CD4-positive, CD25-positive, alpha-beta regulatory T cell (primary cell): ENCODE data around the gene TIAM2. TPM values are rescaled to one million over a fixed set of nuclear protein-coding genes. Genes with fewer than 3 reads are reported as not detected.

ENCODE experiments used
- ATAC-seq, 2 donors: fragments of 150-1000 bp; cut with Tn5 transposase; one replicate each; pipeline ENCODE4 v1.10.0; 2021; ENCODE audit warnings: low read depth in 2 of 2, moderate number of reproducible peaks in 2 of 2, moderate library complexity in 1 of 2
- DNase-seq, 3 donors: peaks; one replicate each; pipeline versions ENCODE4 v3.0.0 to v3.0.0-alpha.2; 2012 to 2022; ENCODE audit warnings: mixed read lengths in 1 of 3
- H3K27ac ChIP-seq: one replicate; pipeline ENCODE4 v1.7.0; 2013; ENCODE audit warnings: mild to moderate bottlenecking, low read length; ENCODE audit not compliant: insufficient read depth, poor library complexity, severe bottlenecking
- H3K27me3 ChIP-seq: one replicate; pipeline ENCODE4 v1.7.0; 2013; ENCODE audit warnings: low read length; ENCODE audit not compliant: control insufficient read depth, insufficient read depth
- H3K36me3 ChIP-seq: one replicate; pipeline ENCODE4 v1.7.0; 2013; ENCODE audit warnings: mild to moderate bottlenecking, low read length, moderate library complexity; ENCODE audit not compliant: control insufficient read depth, insufficient read depth
- H3K4me1 ChIP-seq: 2 replicates; pipeline ENCODE4 v1.7.0; 2013; ENCODE audit warnings: mild to moderate bottlenecking, low read length; ENCODE audit not compliant: insufficient read depth, control insufficient read depth, poor library complexity, severe bottlenecking
- H3K4me3 ChIP-seq: one replicate; pipeline ENCODE4 v1.7.0; 2013; ENCODE audit warnings: low read depth, mild to moderate bottlenecking, low read length, moderate library complexity
- H3K9me3 ChIP-seq, 2 experiments: 1 replicate in 1 of 2; 2 replicates in 1 of 2; pipeline ENCODE4 v1.7.0; 2013; ENCODE audit warnings: low read length in 2 of 2, mild to moderate bottlenecking in 1 of 2, moderate library complexity in 1 of 2; ENCODE audit not compliant: control insufficient read depth in 2 of 2
- H3K27ac Mint-ChIP-seq, 3 donors: one replicate each; pipeline ENCODE4 v1.8.0; 2020 to 2022; ENCODE audit warnings: mild to moderate bottlenecking in 3 of 3, mixed read lengths in 3 of 3, moderate library complexity in 2 of 3
- H3K27me3 Mint-ChIP-seq: one replicate; pipeline ENCODE4 v1.8.0; 2022; ENCODE audit warnings: mild to moderate bottlenecking, mixed read lengths
- H3K36me3 Mint-ChIP-seq: one replicate; pipeline ENCODE4 v1.8.0; 2020; ENCODE audit warnings: mixed read lengths
- H3K4me1 Mint-ChIP-seq, 4 donors: one replicate each; pipeline ENCODE4 v1.8.0; 2020 to 2022; ENCODE audit warnings: mixed read lengths in 4 of 4, mild to moderate bottlenecking in 1 of 4
- H3K4me3 Mint-ChIP-seq, 4 donors: one replicate each; pipeline ENCODE4 v1.8.0; 2020 to 2022; ENCODE audit warnings: mild to moderate bottlenecking in 4 of 4, mixed read lengths in 4 of 4, moderate library complexity in 3 of 4
- H3K9me3 Mint-ChIP-seq, 7 donors: one replicate each; pipeline ENCODE4 v1.8.0; 2020 to 2022; ENCODE audit warnings: mixed read lengths in 7 of 7, mild to moderate bottlenecking in 3 of 7, moderate library complexity in 2 of 7
- polyA plus RNA-seq, 4 donors: library from polyadenylated mRNA; unstranded; fragments of 300-500 nt; fragmentation: Illumina TruSeq; gene quantifications; one replicate each; pipeline ENCODE4 v1.2.3, GENCODE V29; 2021
- total RNA-seq: library from RNA; stranded (reverse); gene quantifications from one replicate; pipeline ENCODE4 v1.2.3, GENCODE V29; 2022

TIAM2 gene
- total and polyA plus RNA-seq, 5 donors from 2014 or later, result 0.66 to 5.9 (median 1.3) TPM

DNA sequence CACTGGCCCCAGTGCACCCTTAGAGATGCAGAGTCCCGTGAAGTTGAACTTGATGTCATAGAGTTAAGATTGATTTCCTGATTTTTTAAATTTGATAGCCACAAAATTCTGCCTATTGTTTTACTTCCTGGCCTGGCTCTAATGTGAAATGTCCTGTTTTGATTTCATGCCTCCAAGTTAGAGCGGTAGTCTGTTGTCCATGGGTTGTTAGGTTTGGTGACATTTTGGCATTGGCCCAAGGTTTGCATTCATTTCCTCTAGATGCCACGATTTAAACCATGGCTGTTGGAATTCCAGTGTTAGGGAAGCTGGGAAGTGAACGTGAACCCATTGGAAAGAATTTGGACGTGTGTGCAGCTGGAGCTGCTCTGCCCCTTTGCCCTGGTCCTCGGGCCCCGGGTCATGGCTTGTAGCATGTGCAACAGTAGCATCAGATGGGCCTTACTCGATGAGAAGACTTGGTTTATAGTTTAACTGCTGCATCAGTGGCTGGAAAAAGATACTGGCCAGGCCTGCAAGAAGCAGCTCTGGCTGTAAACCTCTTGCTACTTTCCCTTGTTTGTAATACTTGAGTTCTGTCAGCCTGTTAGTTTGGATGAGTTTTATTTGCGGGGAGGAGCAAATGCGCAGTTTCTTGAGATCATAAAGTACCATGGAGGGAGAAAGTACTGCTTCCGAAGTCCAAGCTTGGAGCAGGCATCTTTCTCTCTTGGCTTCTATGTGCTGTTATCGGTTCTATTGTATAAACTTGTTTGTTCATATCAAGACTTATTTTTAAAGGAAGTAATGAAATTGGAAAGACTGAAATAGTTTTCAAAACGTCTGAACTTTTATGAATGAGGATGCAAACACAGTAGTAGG lies 147.3 kb downstream of the TIAM2 start:
- Mint-ChIP-seq H3K4me3 (peak overlapping the region; percentile 67 to 88 (median 85)), H3K27me3 (no peaks in the 10 kb centered on the region), H3K36me3 (no peaks in the 10 kb centered on the region), H3K27ac (peak overlapping the region; percentile 94 to 98 (median 97)), H3K4me1 (peaks cover 14 to 39% (median 19%) of the 10 kb centered on the region in 4 donors), H3K9me3 (peaks cover 0 to 3% (median 0%) of the 10 kb centered on the region in 7 donors)
- no peaks in the 10 kb centered on the region for H3K9me3 ChIP-seq
- H3K36me3 ChIP-seq, result no peaks in the 10 kb centered on the region
- DNase-seq (no peak), ATAC-seq (no peak)
- H3K27me3 ChIP-seq, result no peaks in the 10 kb centered on the region
- H3K27ac ChIP-seq, result peak overlapping the region; percentile 56
- H3K4me3 ChIP-seq, result peak overlapping the region; percentile 82
- H3K4me1 ChIP-seq, result peaks cover 11% of the 10 kb centered on the region

DNA sequence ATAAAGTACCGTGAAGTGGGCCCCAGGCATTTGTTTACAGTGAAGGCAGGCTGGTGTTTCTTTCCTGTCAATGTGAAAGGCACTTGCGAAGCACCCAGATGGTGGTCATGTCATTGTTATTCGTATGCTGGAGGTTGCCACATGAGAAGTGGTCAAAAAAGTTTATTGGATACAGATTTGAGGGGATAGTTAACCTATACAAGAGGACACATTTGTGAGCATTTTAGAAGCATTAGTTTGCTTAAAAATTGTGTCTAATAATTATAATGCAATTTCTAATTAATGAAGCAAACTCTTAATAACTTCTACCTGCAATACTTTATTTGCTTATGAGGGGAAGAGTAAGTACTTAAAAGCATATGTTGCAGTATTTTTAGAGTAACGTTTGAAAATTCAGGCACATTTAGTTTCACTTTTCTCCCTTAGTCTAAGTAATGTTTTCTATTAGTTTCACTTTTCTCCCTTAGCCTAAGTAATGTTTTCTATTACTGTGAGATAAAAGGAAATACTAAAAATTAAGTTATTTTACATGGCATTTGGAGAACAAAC lies 148.0 kb downstream of the TIAM2 start:
- H3K27me3 ChIP-seq, result no peaks in the 10 kb centered on the region
- no peaks in the 10 kb centered on the region for H3K9me3 ChIP-seq
- Mint-ChIP-seq H3K4me3 (peak overlapping the region; percentile 67 to 88 (median 85)), H3K9me3 (peaks cover 0 to 5% (median 0%) of the 10 kb centered on the region in 7 donors), H3K4me1 (peaks cover 14 to 39% (median 19%) of the 10 kb centered on the region in 4 donors), H3K27me3 (no peaks in the 10 kb centered on the region), H3K36me3 (no peaks in the 10 kb centered on the region), H3K27ac (peak overlapping the region; percentile 94 to 98 (median 97))
- peak overlapping the region; percentile 82 for H3K4me3 ChIP-seq
- peak overlapping the region; percentile 56 for H3K27ac ChIP-seq
- ATAC-seq (peak; percentile 24 to 66), DNase-seq (peak in 2 of 3 donors; percentile 27 to 76)
- no peaks in the 10 kb centered on the region for H3K36me3 ChIP-seq
- H3K4me1 ChIP-seq, result peaks cover 11% of the 10 kb centered on the region

DNA sequence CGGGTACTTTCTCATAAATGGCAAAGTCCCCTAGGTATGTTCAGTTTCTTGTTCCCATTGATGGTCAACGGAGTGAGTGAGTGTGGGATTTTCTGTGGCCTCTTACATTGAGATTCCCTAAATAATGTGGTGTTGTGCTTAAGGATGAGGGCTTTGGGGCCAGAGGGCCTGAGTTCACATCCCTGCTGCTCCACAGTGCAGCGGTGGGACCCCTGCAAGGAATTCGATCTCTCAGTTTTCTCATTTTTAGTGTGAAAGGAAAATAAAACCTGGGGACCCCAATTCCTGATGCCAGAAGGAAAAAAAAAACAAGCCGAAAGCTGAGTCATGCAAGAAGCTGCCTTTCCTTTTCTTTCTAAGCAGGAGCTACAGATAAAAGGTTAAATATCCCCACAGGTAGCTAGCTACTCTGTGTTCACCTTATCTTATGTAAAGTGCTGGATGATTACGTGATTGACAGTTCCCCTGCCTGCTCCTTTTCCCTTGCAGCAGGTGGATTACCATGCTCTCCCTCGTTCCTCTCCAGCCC lies 148.5 kb downstream of the TIAM2 start:
- Mint-ChIP-seq H3K27ac (peak overlapping the region; percentile 94 to 98 (median 97)), H3K4me3 (peak overlapping the region; percentile 67 to 88 (median 85)), H3K36me3 (no peaks in the 10 kb centered on the region), H3K9me3 (peaks cover 0 to 5% (median 0%) of the 10 kb centered on the region in 7 donors), H3K27me3 (no peaks in the 10 kb centered on the region), H3K4me1 (peaks cover 14 to 39% (median 19%) of the 10 kb centered on the region in 4 donors)
- DNase-seq, result no peak
- ATAC-seq, result no peak
- Histone ChIP-seq H3K27me3 (no peaks in the 10 kb centered on the region), H3K4me3 (peak overlapping the region; percentile 82), H3K4me1 (peaks cover 11% of the 10 kb centered on the region), H3K27ac (peak overlapping the region; percentile 56), H3K36me3 (no peaks in the 10 kb centered on the region), H3K9me3 (no peaks in the 10 kb centered on the region)

DNA sequence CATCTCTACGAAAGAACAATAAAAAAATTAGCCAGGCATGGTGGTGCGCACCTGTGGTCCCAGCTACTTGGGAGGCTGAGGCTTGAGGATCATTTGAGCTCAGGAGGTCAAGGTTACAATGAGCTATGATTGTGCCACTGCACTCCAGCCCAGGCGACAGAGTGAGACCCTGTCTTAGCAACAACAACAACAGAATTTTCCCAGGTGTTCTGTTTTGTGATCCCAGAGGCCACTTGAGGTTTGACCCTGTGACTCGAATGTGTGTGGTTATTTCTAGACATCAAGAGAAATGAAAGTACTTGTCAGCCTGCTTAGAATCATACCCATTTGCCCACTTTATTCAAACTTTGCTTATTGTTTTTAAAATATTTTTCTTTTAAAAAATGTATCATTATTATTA lies 151.1 kb downstream of the TIAM2 start:
- H3K36me3 ChIP-seq, result no peaks in the 10 kb centered on the region
- no peak for DNase-seq
- H3K27me3 Mint-ChIP-seq, result no peaks in the 10 kb centered on the region
- peaks cover 16 to 38% (median 19%) of the 10 kb centered on the region in 4 donors for H3K4me1 Mint-ChIP-seq
- peak overlapping the region in 1 of 3 donors; percentile 22 for H3K27ac Mint-ChIP-seq
- no peak for ATAC-seq
- peaks cover 0 to 5% (median 0%) of the 10 kb centered on the region in 7 donors for H3K9me3 Mint-ChIP-seq
- no peaks in the 10 kb centered on the region for H3K9me3 ChIP-seq
- no peaks in the 10 kb centered on the region for H3K36me3 Mint-ChIP-seq
- no peaks in the 10 kb centered on the region for H3K27me3 ChIP-seq
- peaks cover 11% of the 10 kb centered on the region for H3K4me1 ChIP-seq
- H3K27ac ChIP-seq, result no peak overlapping the region
- peak overlapping the region in 1 of 4 donors; percentile 89 for H3K4me3 Mint-ChIP-seq
- no peak overlapping the region for H3K4me3 ChIP-seq

DNA sequence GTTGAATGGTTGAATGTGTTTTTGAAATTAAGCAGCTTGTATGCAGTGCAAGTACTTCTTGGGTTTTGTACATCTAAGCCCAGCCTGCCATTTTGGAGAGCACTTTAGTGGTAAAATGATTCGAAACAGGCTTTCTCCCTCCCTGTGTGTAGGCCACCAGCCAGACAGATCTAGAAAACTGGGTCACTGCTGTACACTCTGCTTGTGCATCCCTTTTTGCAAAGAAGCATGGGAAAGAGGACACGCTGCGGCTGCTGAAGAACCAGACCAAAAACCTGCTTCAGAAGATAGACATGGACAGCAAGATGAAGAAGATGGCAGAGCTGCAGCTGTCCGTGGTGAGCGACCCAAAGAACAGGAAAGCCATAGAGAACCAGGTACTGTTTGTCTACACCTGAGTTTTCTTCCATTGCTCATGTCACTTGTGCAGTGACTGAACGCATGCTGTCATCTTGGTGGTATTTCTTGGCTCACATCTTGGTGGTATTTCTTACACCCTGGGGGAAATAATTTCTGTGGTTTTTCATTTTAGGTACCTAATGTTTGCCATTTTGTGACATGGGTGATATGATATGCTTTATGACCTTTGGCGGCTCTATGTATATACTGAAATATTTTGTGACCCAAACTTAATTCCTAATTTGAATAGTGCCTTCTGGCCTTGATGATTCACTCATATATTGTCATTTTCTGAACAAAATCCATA lies 153.0 kb downstream of the TIAM2 start:
- Histone ChIP-seq H3K36me3 (no peaks in the 10 kb centered on the region), H3K4me1 (peaks cover 6% of the 10 kb centered on the region), H3K9me3 (no peaks in the 10 kb centered on the region), H3K4me3 (no peak overlapping the region), H3K27ac (no peak overlapping the region), H3K27me3 (no peaks in the 10 kb centered on the region)
- Mint-ChIP-seq H3K4me1 (peaks cover 5 to 24% (median 11%) of the 10 kb centered on the region in 4 donors), H3K9me3 (peaks cover 0 to 4% (median 0%) of the 10 kb centered on the region in 7 donors), H3K27me3 (no peaks in the 10 kb centered on the region), H3K4me3 (no peak overlapping the region), H3K36me3 (no peaks in the 10 kb centered on the region), H3K27ac (no peak overlapping the region)
- ATAC-seq (no peak), DNase-seq (no peak)

DNA sequence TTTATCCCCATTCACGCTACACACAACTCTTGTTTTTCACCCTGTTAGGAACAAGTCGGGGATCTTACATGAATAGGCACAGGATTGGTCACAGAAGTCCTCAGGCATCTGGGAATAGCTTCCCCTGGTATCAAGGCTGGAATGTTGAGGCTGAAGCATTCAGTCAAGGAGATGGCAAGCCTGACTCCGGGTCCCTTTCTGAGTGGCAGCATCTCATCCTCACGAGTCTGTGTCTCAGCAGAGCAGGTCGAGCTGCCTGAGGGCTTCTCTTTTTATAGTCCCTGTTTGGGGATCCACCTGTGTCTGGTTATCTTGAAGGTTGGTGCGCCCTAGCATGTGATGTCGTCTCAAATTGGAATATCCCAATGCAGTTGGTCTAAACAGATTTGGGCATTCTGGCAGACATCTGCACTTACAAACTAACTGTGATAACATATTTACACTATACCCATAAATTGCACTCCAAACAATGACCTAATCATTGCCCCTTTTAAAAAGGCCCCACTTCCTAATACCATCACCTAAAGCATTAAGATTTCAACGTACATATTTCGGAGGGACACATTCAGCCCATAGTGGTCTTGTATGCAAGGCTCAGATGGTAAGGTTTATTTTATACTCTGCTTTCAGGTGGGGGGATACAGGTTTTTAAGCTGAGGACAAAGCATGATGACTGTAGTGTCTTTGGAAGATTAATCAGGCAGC lies 156.0 kb downstream of the TIAM2 start:
- no peak overlapping the region for H3K4me3 ChIP-seq
- peaks cover 0 to 2% (median 0%) of the 10 kb centered on the region in 7 donors for H3K9me3 Mint-ChIP-seq
- H3K27me3 Mint-ChIP-seq, result no peaks in the 10 kb centered on the region

More for the DNA sequence above, 156.0 kb downstream of the TIAM2 start:
- no peak overlapping the region for H3K4me3 Mint-ChIP-seq
- no peak overlapping the region for H3K27ac Mint-ChIP-seq
- ATAC-seq, result no peak
- no peaks in the 10 kb centered on the region for H3K36me3 ChIP-seq
- H3K4me1 ChIP-seq, result peaks cover 11% of the 10 kb centered on the region
- no peaks in the 10 kb centered on the region for H3K36me3 Mint-ChIP-seq
- H3K4me1 Mint-ChIP-seq, result peaks cover 0 to 18% (median 9%) of the 10 kb centered on the region in 4 donors
- no peak overlapping the region for H3K27ac ChIP-seq
- no peak for DNase-seq
- H3K27me3 ChIP-seq, result no peaks in the 10 kb centered on the region
- no peaks in the 10 kb centered on the region for H3K9me3 ChIP-seq
